Measurements from ENCODE around the gene CA5A.
A peak's percentile ranks its signal among the peaks of the same experiment; 100 is the strongest.
"Not testable (repeated sequence)": the region's sequence is repeated elsewhere in the genome, so short reads cannot be mapped to it uniquely, and the experiment has no call there.

Gene CA5A

DNA sequence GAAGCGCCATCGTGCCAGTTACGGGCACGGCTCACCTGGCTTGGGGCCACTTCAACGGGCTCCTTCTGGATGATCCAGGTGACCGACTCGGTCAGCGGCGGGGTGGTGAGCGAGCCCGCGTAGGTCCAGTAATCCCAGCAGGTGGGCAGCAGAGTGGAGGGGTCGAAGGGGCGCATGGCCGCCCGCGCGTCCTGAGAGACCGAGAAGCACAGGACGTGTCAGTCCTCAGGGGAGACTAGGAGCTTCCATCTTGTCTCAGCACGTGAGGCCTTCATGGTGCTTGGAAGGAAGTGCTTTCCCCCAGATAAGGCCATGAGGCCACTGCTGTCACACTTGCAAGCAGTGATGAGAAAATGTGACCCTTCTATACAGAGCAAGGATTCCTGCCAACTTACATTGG, 44.6 kb downstream of the CA5A start:
- no peak for DNase-seq

GRCh38 chr16:87889762-87890161, 46.6 kb downstream of the CA5A start:
- DNase-seq = not testable (repeated sequence)

DNA sequence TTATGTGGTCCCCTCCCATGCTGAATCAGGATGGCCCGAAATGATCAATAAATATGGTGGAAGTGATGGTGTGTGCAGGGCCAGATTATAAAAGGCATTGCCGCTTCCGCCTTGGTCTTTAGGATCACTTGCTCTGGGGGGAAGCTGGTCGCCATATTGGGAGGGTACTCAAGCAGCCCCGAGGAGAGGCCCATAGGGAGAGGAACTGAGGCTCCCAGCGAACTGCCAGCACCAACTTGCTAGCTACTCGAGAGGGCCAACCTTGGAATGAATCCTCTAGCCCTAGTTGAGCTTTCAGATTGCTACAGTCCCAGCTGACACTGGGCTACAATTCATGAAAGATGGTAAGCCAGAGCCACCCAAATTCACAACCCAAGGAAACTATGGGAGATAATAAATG, 48.0 kb downstream of the CA5A start:
- not testable (repeated sequence) for DNase-seq

DNA sequence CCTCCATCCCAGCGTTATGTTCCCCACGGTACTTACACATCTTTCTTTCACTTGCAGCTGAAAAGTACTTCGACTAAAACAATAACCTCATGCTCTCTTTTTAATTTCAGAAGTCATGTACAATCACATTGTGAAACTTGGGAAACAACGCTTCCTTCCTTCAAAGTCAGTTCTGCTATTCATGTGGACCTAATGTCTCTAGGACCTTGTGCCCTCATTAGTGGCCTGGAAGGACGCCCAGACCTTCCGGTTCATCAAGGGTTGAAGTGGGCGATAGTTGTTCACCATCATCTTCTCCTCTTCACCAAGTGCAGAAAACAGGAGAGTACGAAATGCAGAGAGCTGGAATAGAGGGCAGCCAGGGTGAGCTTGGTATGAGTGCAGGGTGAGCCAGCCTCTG, 48.4 kb downstream of the CA5A start:
- DNase-seq = not testable (repeated sequence)

GRCh38 chr16:87885371-87885967, 50.9 kb downstream of the CA5A start:
- not testable (repeated sequence) for DNase-seq

GRCh38 chr16:87882436-87883019, 53.8 kb downstream of the CA5A start:
- no peak for DNase-seq

DNA sequence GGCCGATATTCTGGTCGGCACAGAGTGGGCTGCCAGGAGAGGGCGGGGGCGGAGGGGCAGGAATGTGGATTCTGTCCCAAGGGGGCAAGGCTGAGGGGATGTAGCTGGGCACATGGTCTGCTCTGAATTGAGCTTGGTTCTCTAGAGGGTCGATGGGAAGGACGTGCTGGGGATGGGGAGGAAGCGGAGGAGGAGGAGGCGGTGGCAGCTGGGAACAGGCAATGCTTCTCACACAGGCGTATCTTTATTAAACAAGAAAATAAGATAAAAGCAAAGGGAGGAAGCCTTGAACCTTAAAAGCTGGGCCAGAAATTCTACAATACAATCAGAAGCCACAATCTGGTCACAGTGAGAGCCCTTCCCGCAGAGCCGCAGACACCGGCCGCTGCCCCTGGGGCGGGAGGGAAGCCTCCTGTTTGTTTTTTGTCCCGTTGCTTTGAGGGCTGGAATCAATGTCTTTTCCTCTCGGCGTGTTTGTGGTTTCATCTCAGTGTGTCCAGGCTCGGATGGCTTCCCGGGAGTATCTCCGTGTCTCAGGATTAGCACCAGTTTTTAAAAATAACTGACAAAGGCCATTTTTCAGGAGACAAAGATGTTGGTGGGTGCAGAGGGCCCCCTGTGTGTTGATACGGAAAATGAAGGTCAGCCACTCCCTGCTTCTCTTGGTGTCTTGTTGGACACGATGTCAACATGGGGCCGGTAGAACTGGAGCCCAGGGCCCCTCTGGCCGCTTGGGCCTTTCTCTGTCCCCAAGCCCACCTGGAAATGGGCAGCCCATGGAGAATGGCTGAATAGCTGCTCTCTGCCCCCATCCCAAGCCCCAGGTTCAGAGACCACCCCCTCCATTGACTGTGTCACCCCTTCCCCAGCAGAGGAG, 54.8 kb downstream of the CA5A start:
- DNase-seq = no peak

DNA sequence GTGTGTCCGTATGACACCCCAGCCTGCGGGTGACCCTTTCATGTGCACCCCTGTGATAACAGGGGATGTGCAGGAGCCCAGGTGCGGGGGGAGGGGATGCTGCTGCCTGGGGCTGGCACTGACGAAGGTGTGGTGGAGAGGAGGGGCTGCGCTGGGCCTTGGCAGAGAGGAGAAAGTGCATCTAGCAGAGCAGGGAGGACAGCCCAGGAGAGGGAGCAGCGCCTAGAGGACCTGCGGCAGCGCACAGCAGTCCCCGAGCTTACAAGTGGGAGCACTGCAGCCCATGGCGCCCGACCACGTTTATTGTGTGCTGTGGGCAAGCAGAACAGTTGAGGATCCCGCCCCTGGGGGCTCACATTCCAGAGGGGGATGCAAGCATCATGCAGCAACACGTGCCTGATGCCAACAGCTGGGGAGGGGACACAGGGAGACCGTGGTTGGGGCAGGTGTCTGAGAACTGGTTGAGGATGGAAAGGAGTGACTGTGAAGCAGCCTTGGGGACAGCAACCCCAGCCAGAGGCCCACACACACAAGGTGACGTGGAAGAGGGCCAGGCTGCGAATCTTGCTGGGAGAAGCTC, 56.1 kb downstream of the CA5A start:
- DNase-seq = no peak

GRCh38 chr16:87879411-87880013, 56.8 kb downstream of the CA5A start:
- DNase-seq = not testable (repeated sequence)

- no peak for DNase-seq
Observed at GRCh38 chr16:87878704-87879103, 57.6 kb downstream of the CA5A start.

DNA sequence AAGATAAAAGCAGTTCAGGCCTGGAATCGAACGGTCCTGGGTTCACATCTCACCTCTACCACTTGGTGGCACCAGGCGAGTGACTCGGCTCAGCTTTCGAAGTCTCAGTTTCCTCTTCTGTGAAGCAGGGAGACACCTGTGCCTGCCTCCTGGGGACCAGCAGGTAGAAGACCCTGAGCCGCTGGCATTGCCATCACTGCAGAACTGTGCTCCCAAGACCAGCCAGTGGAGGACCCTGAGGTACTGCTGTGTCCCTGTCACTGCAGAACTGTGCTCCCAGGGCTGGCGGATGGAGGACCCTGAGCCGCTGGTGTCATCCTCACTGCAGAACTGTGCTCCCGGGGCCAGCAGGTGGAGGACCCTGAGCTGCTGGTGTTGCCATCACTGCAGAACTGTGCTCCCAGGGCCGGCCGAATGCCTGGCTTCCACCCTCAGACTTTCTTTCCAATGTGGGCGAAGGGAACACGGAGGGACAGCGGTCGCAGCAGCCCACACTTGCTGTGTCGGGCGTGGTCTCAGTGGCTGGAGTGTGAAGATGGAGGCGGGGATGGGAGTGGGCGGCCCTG, 58.3 kb downstream of the CA5A start:
- DNase-seq = no peak

DNA sequence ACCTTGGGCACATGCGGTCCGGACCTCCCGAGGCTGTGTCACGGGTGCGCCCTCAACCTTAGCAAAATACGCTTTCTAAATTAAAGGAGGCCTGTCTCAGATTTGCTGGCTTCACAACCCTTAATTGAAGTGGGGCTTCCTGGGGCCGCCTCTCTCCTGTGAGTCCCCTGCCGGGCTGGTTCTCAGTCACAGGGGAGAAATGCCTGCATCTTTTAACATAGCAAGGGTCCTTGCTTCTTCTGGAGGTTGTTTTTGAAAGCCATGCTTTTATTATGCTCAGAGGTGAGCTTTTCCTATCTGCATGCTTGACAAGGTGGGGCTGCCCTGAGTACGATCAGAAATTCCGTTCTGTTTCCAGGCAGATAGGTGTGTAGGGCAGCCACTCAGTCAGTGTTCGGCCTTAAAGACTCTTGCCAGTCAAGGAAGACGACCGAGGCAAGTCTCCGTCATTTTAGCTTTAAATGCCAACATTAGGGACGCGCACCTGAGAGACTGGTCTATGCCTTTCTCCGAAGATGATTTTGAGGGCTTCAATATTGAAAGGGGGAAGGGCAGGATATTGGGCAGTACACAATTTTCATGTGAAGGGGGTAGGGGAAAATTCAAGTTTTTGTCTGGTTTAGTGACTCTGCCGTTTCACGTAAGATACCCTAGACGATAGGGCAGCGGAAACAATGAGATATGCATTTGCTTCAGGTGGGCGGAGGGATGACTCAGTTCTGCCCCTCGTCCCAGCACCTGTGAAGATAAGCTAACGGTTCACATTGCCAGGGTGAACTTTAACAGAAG, 61.5 kb downstream of the CA5A start:
- DNase-seq = no peak

- DNase-seq = peak; percentile 8
Observed at GRCh38 chr16:87870418-87871291, 65.7 kb downstream of the CA5A start.

DNA sequence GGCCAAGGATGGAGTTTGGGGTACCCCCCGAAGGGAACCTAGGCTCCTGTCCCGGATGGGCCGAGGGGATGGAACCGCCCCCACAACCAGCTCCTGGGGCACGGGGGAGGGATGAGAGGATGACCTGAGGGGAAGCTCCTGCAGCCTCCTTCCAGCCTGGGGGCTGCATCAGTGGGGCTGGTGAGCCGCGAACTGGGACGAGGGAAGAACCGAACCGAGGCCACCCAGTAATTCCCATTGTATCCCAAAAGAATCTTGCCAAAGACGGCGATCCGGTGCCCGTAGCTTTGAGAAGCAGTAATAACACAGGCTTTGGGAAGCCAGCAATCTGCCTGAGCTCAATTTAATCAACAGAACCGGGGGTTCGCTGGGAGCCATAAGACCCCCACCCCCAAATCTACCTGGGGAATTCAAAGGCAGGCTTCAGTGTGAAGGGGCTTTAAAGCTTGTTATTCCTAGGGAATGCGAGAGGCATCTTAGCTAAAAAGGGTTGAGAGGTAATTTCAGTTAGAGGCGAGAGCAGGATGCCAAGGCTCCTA, 66.4 kb downstream of the CA5A start:
- not testable (repeated sequence) for DNase-seq

DNA sequence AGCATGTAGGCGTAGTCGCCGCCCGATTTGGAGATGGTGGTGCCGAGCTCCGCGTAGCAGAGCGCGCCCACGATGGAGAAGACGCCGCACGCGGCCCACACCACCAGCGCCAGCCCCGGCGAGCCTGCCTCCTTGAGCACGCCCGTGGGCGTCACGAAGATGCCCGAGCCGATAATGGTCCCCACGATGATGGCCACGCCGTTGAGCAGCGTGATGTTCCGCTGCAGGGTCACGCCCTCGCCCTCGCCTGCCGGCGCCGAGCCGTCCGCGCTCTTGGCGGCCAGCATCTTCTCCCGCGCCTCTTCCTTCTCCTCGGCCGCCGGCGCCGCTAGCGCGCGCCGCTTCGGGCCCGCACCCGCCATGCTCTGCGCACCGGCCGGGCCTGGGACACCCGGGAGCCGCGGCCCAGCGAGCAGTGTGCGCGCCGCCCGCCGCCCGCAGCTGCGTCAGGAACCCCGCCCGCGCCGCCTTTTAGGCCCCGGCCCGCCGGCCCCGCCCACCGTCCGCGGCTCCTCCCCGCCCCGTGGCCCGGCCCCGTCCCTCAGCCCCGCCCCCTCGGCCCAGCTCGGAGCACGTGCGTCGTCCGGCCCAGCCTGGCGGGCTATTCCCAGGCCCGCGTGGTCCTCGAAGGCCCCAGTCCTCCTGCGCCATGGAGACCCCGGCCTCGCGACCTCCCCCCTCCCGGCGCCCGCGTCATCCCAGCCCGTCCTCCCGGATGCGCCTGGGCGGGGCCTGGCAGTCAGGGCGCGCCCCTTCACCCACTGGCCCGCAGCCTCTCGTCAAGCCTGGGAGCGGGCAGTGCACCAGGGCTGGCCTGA, 67.1 kb downstream of the CA5A start, which contains the start of gene SLC7A5:
SLC7A5 (minus strand) TSS at position 447 of the 818 bp plus-strand sequence; CDS start at position 362, 85 bp downstream.
- DNase-seq = peak; percentile 66

DNA sequence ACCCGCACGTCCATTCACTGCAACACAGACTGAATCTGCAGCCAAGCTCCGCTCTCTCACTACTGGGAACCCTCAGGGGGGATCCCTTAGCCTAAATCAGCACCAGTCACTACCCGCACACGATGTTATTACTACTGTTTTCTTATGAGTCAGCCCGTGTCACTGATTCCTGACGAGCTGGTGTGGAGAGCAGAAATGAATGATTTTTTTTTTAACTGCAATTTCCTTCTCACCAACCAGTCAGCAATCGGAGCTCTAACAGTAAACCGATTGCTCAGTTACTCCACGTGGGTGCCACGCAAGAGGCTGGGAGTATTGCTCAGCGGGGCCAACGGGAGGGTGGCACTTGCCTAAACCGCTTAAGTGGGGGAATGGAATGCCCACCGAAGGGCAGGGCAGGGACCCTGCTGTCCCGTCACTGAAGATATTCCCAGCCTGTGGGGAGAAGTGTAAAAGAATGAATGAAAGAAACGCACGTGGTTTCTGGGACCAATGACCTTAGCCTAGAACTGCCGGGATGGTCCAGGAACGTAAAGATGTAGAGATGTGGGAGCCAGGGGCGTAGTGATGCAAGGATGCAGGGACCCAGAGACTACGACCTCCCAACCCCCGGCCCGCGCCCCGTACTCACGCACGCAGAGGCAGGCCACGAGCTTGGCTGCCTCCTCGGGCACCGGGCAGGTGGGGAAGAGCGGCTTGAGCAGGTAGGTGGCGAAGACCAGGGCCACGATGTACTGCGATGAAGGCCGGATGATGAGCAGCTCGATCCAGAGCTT, 67.9 kb downstream of the CA5A start:
- DNase-seq = peak; percentile 67

DNA sequence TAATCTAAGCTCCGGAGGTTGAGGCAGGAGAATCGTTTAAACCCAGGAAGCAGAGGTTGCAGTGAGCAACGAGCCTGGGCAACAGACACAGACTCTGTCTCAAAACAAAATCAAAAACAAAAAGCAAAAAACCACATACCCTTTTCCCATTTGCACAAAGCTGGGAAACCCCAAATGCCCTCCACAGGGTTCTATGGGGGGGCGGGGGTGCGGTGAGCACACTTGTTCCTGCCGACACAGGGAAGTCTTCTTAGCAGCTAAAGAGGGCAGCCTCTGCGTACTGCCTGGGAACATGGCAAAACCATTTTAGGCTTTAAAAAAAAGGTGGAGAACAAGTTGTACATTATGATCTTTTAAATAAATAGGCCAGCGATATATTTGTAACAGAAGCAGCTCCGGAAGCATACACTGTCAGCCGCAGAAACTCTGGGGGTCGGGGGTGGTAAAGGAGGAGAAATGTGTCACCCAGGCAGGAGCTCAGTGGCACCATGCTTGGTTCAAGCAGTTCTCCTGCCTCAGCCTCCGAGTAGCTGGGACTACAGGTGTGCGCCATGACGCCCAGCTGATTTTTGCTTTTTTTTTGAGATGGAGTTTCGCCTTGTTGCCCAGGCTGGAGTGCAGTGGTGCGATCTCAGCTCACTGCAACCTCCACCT, 70.3 kb downstream of the CA5A start:
- DNase-seq = not testable (repeated sequence)

DNA sequence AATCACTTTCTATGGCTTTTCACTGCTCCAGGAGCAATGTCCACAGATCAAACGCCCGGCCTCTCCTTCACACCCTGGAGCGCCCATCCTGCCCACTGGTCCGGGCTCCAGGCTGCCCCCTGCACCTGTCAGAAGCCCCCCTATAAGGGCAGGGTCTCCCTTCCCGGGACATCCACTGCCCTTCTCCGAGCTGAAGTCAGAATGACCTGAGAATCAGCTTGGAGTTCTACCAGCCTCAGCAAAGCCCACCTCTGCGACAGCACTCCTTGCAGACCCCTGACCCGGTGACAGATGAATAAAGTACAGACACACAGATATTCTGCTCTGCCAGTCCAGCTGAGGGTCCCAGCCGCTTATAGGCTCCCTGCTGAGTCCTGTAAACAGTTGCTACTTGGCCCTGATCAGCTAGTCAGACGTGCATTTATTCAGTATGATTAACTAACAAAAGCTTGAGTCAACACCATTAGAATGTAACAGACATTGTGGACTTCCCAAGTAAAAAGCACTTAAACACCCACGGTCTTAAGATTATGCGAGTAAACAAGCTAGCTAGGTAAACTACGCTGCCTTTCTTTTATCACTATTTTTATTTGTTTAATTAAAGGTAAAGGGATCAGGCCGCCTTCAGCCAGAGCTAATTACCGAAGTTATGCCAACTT, 71.9 kb downstream of the CA5A start:
- DNase-seq = no peak

Data from T1000 (cell line).